NOMO-1 (cell line): ENCODE measurements around the gene UIMC1.

ENCODE experiments used
- DNase-seq, 2 experiments: peaks; one replicate each; lab custom pipeline; 2025; ENCODE audit not compliant: unreplicated experiment in 2 of 2; lab: John Stamatoyannopoulos, UW

UIMC1 gene

GRCh38 chr5:176906126-176906525 is 100.5 kb downstream of the UIMC1 start:
- DNase-seq: no peak

- DNase-seq: no peak
Measured at GRCh38 chr5:176904276-176904675, 102.3 kb downstream of the UIMC1 start.

- no peak for DNase-seq
Measured at GRCh38 chr5:176902911-176903664, 103.5 kb downstream of the UIMC1 start.

- DNase-seq: no peak
Measured at GRCh38 chr5:176902102-176902814, 104.3 kb downstream of the UIMC1 start.

GRCh38 chr5:176901260-176902101 is 105.1 kb downstream of the UIMC1 start:
- peak; percentile 67 to 78 for DNase-seq

- no peak for DNase-seq
Measured at GRCh38 chr5:176900780-176901204, 105.8 kb downstream of the UIMC1 start.

- no peak for DNase-seq
Measured at GRCh38 chr5:176899946-176900779, 106.4 kb downstream of the UIMC1 start.

- peak; percentile 81 to 91 for DNase-seq
Measured at GRCh38 chr5:176899296-176899891, 107.2 kb downstream of the UIMC1 start, which contains the start of gene HK3. Gene HK3 (minus strand): TSS chr5:176899346. CDS start chr5:176896159, 3,187 bp downstream.

- DNase-seq: no peak
Measured at GRCh38 chr5:176897263-176897662, 109.3 kb downstream of the UIMC1 start.

- no peak for DNase-seq
Measured at GRCh38 chr5:176895831-176896230, 110.7 kb downstream of the UIMC1 start.

GRCh38 chr5:176894298-176894697 is 112.3 kb downstream of the UIMC1 start:
- DNase-seq: no peak

GRCh38 chr5:176892663-176893062 is 113.9 kb downstream of the UIMC1 start:
- no peak for DNase-seq

GRCh38 chr5:176891331-176891958 is 115.1 kb downstream of the UIMC1 start:
- no peak for DNase-seq

GRCh38 chr5:176890455-176891330 is 115.9 kb downstream of the UIMC1 start:
- DNase-seq: no peak

GRCh38 chr5:176889321-176890280 is 117.0 kb downstream of the UIMC1 start:
- DNase-seq: no peak

GRCh38 chr5:176888865-176889165 is 117.8 kb downstream of the UIMC1 start:
- DNase-seq: no peak

GRCh38 chr5:176888016-176888864 is 118.3 kb downstream of the UIMC1 start:
- no peak for DNase-seq
